GM18499 (cell line): ENCODE data around the gene IL5.
"Not testable (repeated sequence)": the region's sequence is repeated elsewhere in the genome, so short reads cannot be mapped to it uniquely, and the experiment has no call there.

Experiments used
- ATAC-seq: cut with Tn5 transposase; IDR thresholded peaks from one replicate; pipeline ENCODE4 v1.9.1; 2021; ENCODE audit warnings: moderate number of reproducible peaks; ENCODE audit not compliant: insufficient read depth, unreplicated experiment

IL5 gene

GRCh38 chr5:132539716-132540115 lies 3.6 kb downstream of the IL5 start:
- no peak for ATAC-seq

DNA sequence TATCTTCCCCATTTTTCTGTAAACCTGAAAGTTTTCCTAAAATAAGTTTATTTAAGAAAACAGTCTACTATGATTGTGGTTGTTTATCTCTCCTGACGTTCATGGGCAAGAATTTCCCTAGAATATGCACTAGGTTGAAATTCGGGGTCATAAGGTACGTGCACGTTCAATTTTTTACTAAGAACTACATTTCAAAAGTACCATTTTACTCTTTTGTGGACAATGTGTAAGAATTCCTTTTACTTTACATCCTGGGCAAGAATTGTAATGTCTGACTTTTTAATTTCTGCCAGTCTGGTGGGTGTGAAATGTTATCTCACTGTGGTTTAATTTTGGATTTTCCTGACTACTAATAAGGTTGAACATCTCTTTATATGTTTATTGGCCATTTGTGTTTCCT lies 12.4 kb downstream of the IL5 start:
- no peak for ATAC-seq

DNA sequence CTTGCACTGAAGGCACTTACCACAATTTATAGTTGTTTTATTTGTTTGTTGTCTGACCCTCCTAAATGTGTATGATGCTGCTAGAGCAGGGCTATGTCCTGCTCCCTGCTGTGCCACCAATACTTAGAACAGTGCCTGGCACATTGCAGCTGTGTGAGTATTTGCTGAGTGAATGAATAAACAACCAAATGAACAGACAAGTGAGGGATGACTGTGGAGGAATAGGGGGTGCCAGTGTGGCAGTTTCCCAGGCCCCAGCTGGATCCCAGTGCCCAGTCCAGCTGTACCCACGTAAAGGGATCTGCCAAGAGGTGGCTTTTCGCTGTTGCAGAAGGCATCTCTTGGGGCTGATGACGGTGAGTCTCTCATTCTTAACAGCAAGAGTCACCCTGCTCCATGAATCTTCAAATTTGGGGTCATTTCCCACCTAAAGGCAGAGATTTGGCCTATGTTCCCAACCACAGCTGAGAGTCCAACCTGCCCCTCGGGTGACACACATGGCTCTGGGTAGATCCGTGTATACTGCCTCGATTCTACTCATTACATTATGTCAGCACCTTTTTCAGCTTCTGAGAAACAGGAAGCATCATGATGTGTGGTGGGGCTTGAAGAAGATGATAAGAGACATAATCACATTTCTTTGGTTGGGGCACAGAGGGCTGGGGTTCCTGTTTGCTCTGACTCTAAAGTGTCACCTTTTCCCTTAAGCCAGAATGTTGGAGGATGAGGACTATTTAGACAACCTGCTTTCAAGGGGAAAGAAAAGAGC lies 14.3 kb downstream of the IL5 start:
- ATAC-seq, result no peak

- no peak for ATAC-seq
Observed at GRCh38 chr5:132528021-132528420, 15.3 kb downstream of the IL5 start.

DNA sequence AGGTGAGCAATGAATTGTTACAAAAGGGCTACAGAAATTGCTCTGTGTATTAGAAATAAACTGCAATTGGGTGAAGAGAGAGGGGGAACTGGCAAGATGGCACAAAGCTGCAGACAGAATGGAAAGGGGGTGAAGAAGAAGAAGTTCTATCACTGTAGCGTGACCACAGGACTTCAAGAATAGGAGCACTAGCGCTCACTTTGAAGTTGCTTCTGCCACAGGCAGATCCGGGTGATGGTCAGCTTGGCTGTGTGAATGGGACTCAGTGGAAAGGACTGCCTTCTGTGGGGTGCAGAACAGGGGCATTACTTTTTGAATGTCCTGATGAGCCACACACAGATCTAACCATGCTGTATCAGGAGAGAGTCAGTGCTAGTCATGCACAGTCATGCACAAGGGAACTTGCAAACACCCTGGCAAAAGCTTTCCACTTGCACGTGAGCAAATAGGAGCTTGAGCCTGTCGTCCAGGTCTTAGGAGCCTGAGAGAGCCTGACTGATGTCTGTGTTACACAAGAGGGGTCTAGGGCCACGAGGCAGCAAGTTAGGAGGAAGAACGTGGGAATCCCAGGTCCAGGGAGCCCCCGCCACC lies 16.3 kb downstream of the IL5 start:
- no peak for ATAC-seq

DNA sequence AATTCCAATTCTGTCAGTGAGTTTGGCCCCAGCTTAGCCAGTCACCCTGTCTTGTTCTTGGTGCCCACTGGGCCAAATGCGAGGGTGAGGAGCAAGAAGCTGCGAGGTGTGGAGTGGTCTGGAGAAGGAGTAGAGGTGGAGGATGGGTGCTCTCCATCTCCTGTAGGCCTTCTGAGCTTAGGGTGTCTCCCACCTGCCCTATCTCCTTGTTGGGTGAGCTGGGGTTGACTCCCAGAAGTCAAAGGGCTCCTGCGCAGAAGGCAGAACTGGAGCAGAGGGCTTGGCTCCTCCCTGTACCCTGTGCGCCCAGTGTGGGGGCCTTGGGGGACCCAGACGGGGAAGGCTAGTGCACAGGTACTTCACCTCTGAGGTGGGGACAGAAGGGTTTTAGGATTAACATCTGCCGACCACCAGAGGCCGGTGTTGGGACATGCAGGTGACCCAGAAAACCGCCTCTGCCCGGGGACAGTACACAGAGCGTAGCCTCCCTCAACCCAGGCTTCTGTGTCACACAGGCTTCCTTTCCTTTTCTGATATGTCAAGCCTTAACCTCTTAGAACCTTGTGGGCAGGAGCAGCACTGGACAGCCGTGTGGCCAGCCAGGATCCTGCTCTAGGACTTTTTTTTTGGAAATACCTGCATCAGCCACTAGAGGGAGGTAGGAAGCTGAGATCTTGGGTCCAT lies 16.9 kb downstream of the IL5 start:
- no peak for ATAC-seq

DNA sequence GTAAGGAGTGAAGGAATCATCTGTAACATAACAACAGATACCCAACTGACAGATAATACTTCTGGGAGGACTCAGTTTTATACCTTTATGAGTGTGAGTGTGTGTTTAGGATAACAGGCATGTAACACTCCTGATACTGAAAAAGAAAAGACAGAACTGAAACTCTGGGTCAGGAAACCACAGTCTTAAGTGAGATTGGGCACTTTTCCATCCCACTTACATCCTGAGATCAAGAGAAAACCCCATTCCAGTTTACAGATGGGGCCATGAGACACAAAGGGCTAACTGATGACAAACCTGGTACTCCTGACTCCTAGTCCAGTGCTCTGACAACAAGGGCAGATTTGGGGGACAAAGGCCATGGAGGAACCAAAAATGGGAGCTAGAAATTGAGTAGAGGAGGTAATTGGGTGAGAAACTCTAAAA lies 18.0 kb downstream of the IL5 start:
- peak; percentile 69 for ATAC-seq

DNA sequence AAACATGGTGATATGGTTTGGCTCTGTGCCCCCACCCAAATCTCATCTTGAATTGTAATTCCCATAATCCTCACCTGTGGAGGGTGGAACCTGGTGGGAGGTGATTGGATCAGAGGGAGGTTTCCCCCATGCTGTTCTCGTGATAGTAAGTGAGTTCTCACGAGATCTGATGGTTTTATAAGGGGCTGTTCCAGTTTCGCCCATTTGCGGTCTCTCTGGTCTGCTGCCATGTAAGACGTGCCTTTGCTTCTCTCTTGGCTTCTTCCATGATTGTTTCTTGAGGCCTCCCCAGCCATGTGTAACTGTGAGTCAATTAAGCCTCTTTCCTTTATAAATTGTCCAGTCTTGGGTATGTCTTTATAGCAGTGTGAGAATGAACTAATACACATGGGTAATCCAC lies 18.4 kb downstream of the IL5 start:
- not testable (repeated sequence) for ATAC-seq

DNA sequence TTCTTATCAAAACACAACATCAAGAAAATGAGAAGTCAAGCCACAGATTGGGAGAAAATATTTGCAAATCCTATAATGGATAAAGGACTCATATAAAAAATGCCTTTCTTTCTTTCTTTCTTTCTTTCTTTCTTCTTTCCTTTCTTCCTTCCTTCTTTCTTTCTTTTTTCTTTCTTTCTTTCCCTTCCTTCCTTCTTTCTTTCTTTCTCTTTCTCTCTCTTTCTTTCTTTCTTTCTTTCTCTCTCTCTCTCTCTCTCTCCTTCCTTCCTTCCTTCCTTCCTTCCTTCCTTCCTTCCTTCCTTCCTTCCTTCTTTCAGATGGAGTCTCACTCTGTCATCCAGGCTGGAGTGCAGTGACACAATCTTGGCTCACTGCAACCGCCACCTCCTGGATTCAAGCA lies 21.3 kb downstream of the IL5 start:
- not testable (repeated sequence) for ATAC-seq

DNA sequence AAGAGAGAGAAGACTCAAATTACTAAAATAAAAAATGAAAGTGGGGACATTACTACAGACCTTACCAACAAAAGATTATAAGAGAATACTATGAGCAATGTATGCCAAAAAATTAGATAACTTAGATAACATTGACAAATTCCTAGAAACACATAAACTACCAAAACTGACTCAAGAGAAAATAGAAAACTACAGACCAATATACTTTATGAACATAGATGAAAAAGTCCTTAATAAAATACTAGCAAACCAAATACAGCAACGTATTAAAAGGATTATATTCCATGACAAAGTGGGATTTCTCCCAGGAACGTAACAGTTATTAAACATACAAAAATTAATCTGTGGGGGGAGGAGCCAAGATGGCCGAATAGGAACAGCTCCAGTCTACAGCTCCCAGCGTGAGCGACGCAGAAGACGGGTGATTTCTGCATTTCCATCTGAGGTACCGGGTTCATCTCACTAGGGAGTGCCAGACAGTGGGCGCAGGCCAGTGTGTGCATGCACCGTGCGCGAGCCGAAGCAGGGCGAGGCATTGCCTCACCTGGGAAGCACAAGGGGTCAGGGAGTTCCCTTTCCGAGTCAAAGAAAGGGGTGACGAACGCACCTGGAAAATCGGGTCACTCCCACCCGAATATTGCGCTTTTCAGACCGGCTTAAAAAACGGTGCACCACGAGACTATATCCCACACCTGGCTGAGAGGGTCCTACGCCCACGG lies 29.5 kb downstream of the IL5 start:
- ATAC-seq, result not testable (repeated sequence)

DNA sequence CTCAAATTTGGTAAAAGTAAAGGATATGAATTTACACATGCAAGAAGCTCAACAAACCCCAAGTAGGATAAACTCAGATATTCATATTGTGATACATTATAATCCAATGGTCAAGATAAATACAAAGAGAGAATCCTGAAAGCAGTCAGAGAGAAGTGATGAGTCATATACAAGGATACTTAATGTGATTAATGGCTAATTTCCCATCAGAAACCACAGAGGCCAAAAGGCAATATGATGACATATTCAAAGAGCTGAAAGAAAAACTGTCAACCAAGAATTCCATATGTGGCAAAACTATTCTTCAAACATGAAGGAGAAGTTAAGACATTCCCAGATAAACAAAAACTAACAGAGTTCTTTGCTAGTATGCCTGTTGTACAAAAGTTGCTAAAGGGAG lies 33.2 kb downstream of the IL5 start:
- ATAC-seq, result no peak

GRCh38 chr5:132506094-132506692 lies 37.1 kb downstream of the IL5 start:
- no peak for ATAC-seq

DNA sequence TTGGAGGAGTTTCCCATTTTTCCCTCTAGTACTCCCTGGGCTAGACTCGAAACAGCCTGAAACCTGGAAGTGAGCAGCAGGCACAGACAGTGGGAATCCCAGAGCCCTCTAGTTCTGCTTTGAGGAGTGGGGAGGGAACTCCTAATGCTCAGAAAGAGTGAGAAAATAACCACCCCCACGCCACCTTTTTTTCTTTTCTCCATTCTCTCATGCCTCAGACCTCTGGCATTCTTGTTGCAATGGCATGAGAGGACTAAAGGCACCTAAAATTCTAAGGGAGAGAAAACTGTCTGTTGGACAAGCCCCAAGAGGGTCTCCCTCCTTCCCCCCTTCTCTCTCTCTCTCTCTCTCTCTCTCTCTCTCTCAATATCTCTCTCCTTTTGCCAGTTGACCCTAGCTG lies 37.7 kb downstream of the IL5 start:
- ATAC-seq, result no peak

DNA sequence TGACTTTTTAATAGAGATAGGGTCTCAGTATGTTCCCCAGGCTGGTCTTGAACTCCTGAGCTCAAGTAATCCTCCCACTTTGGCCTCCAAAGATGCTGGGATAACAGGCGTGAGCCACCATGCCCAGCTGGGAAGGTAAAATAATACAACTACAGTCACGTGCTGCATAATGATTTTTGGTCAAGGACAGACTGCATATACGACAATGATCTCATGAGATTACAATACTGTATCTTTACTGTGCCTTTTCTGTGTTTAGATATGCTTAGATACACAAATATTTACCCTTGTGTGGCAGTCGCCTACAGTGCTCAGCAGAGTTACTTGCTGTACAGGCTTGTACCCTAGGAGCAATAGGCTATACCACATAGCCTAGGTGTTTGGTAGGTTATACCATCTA lies 38.6 kb downstream of the IL5 start:
- ATAC-seq, result no peak

GRCh38 chr5:132503244-132503643 lies 40.1 kb downstream of the IL5 start:
- ATAC-seq, result no peak

GRCh38 chr5:132501961-132502931 lies 41.1 kb downstream of the IL5 start:
- ATAC-seq, result no peak

- ATAC-seq, result no peak
Observed at GRCh38 chr5:132501629-132501956, 41.7 kb downstream of the IL5 start.

DNA sequence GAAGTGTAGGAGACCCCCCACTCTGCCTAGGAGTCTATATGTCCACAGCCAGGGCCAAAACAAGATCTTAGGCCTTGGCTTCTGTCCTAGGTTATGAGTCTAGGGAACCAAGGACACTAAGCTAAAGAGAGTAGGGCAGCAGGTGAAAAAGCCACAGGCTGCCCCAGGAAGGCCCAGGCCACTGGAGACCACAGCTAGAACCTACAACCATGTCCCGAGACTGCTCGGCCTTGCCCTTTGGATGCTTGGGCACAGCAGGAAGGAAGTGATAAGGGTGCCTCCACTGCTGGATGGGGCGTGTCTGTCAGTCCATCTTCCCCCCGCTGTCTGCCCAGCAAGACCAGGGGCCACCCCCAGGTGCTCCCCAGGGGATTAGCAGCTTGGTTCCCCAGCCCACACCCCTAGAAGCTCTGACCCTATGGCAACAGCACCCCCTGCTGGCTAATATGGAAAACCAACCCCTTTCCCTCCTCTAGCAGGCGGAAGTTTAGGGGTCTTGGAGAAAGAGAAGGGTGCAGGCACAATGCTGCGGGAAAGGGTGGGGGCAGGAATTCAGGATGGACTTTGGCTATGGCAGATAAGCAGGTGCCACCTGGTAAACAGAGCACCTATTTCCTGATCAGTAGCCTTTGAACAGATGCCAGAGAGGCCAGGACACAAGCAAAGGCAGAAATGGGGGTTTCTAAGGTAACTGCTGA lies 42.2 kb downstream of the IL5 start:
- no peak for ATAC-seq
